GM12878 (cell line): ENCODE measurements around the gene PDLIM3. TPM values are rescaled to one million over a fixed set of nuclear protein-coding genes. Genes with fewer than 3 reads are reported as not detected.
A peak's percentile ranks its signal among the peaks of the same experiment; 100 is the strongest.

Experiments
- BACH1 ChIP-seq: fragments of 450-650 bp; IDR thresholded peaks from 2 replicates; pipeline ENCODE4 v1.6.1; 2017; ENCODE audit warnings: mild to moderate bottlenecking, borderline replicate concordance
- CBX3 ChIP-seq: fragments of 200-600 bp; sonication (generic); IDR thresholded peaks from 2 replicates; pipeline ENCODE4 v1.6.1; 2016; ENCODE audit warnings: low read depth, borderline replicate concordance
- CBX5 ChIP-seq: sonication (generic); IDR thresholded peaks from 2 replicates; pipeline ENCODE4 v1.6.1; 2016; ENCODE audit warnings: low read depth, moderate library complexity, mild to moderate bottlenecking, inconsistent platforms
- CREB1 ChIP-seq: IDR thresholded peaks from 2 replicates; pipeline ENCODE4 v1.6.1; 2012; ENCODE audit warnings: low read depth, mild to moderate bottlenecking, inconsistent platforms
- CTCF ChIP-seq, 3 experiments: IDR thresholded peaks in 2 of 3; conservative IDR thresholded peaks in 1 of 3; 2 replicates each; pipeline ENCODE4 v1.5.1; 2011; ENCODE audit warnings: low read depth in 3 of 3, low read length in 3 of 3, mild to moderate bottlenecking in 3 of 3, control low read depth in 2 of 3, moderate library complexity in 2 of 3, inconsistent platforms in 1 of 3, mixed read lengths in 1 of 3; ENCODE audit not compliant: control insufficient read depth in 2 of 3, insufficient read depth in 1 of 3; ENCODE audit errors: extremely low read depth in 1 of 3
- EGR1 ChIP-seq, 2 experiments: IDR thresholded peaks; 1 replicate in 1 of 2; 2 replicates in 1 of 2; pipeline ENCODE4 v1.6.1; 2011 to 2012; ENCODE audit warnings: low read depth in 2 of 2, low read length in 2 of 2, borderline replicate concordance in 1 of 2, mild to moderate bottlenecking in 1 of 2, moderate library complexity in 1 of 2
- EP300 ChIP-seq, 2 experiments: fragments of 150-350 bp in 1 of 2; IDR thresholded peaks; 2 replicates each; pipeline ENCODE4 v1.6.1; 2011 to 2012; ENCODE audit warnings: low read depth in 2 of 2, low read length in 2 of 2, borderline replicate concordance in 1 of 2, improper control_type of control experiment in 1 of 2, inconsistent platforms in 1 of 2; ENCODE audit not compliant: control insufficient read depth in 1 of 2
- NFIC ChIP-seq: IDR thresholded peaks from 2 replicates; pipeline ENCODE4 v1.6.1; 2012; ENCODE audit warnings: low read depth, mild to moderate bottlenecking, inconsistent platforms, low read length, moderate library complexity
- PAX5 ChIP-seq: IDR thresholded peaks from 2 replicates; pipeline ENCODE4 v1.6.1; 2011; ENCODE audit warnings: low read depth, low read length, borderline replicate concordance
- PRDM15 ChIP-seq: fragments of 450-650 bp; formaldehyde crosslinking; IDR thresholded peaks from 2 replicates; pipeline ENCODE4 v1.4.0; 2020; ENCODE audit warnings: mild to moderate bottlenecking, moderate library complexity
- SKIL ChIP-seq: fragments of 450-650 bp; IDR thresholded peaks from 2 replicates; pipeline ENCODE4 v1.6.1; 2017; ENCODE audit warnings: mild to moderate bottlenecking, low read depth, inconsistent platforms; ENCODE audit not compliant: poor library complexity, severe bottlenecking
- SPI1 ChIP-seq: IDR thresholded peaks from 2 replicates; pipeline ENCODE4 v1.6.1; 2011; ENCODE audit warnings: low read depth, mild to moderate bottlenecking, low read length, moderate library complexity, borderline replicate concordance; ENCODE audit not compliant: insufficient read depth
- TARDBP ChIP-seq: IDR thresholded peaks from 2 replicates; pipeline ENCODE4 v1.6.1; 2016; ENCODE audit warnings: borderline replicate concordance
- ZBTB4 ChIP-seq: fragments of 450-650 bp; formaldehyde crosslinking; IDR thresholded peaks from 2 replicates; pipeline ENCODE4 v1.4.0; 2022; ENCODE audit warnings: mild to moderate bottlenecking, moderate library complexity
- ZNF622 ChIP-seq: fragments of 450-650 bp; IDR thresholded peaks from 2 replicates; pipeline ENCODE4 v1.6.1; 2017; ENCODE audit warnings: mild to moderate bottlenecking, inconsistent platforms
- polyA plus RNA-seq, 11 experiments: library from polyadenylated mRNA; depleted of rRNA in 4 of 11; unstranded in 6 of 11; stranded (reverse) in 5 of 11; fragments of >200 nt; fragmentation: Nextera tagmentation in 4 of 11; fragmentation: Illumina TruSeq in 1 of 11; extraction: Ambion mirVana in 4 of 11; extraction: Trizol in 1 of 11; gene quantifications; 1 replicate in 1 of 11; 2 replicates in 10 of 11; pipeline versions ENCODE4 v1.2.1 to v1.2.3, GENCODE V29; 2011 to 2016; ENCODE audit warnings: inconsistent platforms in 2 of 11, missing spikeins in 2 of 11, low read depth in 1 of 11
- total RNA-seq, 4 experiments: library from RNA; depleted of rRNA in 3 of 4; stranded (reverse); fragments of >200 nt in 3 of 4; fragmentation: Illumina TruSeq in 1 of 4; extraction: Trizol in 1 of 4; gene quantifications; 2 replicates each; pipeline versions ENCODE4 v1.2.1 to v1.2.3, GENCODE V29; 2013 to 2021

PDLIM3 gene
- total and polyA plus RNA-seq, 10 of the 15 experiments (the other 5 are each of a cell fraction or from before 2014, with no cell fraction given): 0.04 to 0.43 (median 0.08) TPM; not detected in 7

GRCh38 chr4:185479507-185479971 lies 55.8 kb downstream of the PDLIM3 start (continued):
- no peak for TF ChIP-seq PRDM15
- TF ChIP-seq BACH1: no peak
- TF ChIP-seq TARDBP: no peak
- TF ChIP-seq CBX5: peak; percentile 56; the same call in 1 of the 2 replicates
- no peak for TF ChIP-seq CBX3
- TF ChIP-seq CTCF (IDR thresholded peaks at IDR 0.05 in 2 of 3, conservative IDR thresholded peaks at IDR 0.05 in 1 of 3; ENCODE audit: control insufficient read depth in 2 of 3, extremely low read depth in 1 of 3, insufficient read depth in 1 of 3, low read depth in 3 of 3, low read length in 3 of 3): no peak
- no peak for TF ChIP-seq ZNF622
- TF ChIP-seq SPI1: no peak
- 0 out of 2 replicates have a peak, but pooled peaks have one; percentile 60 for TF ChIP-seq CREB1
- TF ChIP-seq SKIL: peak; percentile 78
- peak; percentile 40; the same call in 1 of the 2 replicates for TF ChIP-seq PAX5
- TF ChIP-seq EGR1 (IDR thresholded peaks at IDR 0.05; ENCODE audit: borderline replicate concordance in 1 of 2, low read depth in 2 of 2, low read length in 2 of 2): 0 out of 3 replicates have a peak, but pooled peaks of 1 of the 2 experiments have one; percentile 38
- TF ChIP-seq ZBTB4 (CRISPR knock-in tag): no peak
- peak; percentile 96 for TF ChIP-seq NFIC
- peak in 1 of 2 experiments; percentile 8; a peak in 1 of 4 replicates for TF ChIP-seq EP300 (IDR thresholded peaks at IDR 0.05; ENCODE audit: borderline replicate concordance in 1 of 2, control insufficient read depth in 1 of 2, low read depth in 2 of 2, low read length in 2 of 2)
- TF ChIP-seq, all 136 proteins: peak for 27
